Left renal cortex interstitium (tissue), 4 donors: ENCODE results near the gene CNTNAP5. TPM values are rescaled to one million over a fixed set of nuclear protein-coding genes. Genes with fewer than 3 reads are reported as not detected.
"Not testable (repeated sequence)": the region's sequence is repeated elsewhere in the genome, so short reads cannot be mapped to it uniquely, and the experiment has no call there.

ENCODE experiments used
- DNase-seq, 4 donors: peaks; one replicate each; pipeline ENCODE4 v3.0.0-alpha.2; 2013; ENCODE audit warnings: low read depth in 4 of 4, low spot score in 2 of 4, missing footprints in 1 of 4
- polyA plus RNA-seq, 4 donors: library from polyadenylated mRNA; unstranded; fragments of 120-200 nt; gene quantifications; one replicate each; pipeline ENCODE4 v1.2.1, GENCODE V29; 2013; ENCODE audit not compliant: insufficient read length in 4 of 4

CNTNAP5 gene
- polyA plus RNA-seq, 4 donors = 0.32 TPM; not detected in 3

DNA sequence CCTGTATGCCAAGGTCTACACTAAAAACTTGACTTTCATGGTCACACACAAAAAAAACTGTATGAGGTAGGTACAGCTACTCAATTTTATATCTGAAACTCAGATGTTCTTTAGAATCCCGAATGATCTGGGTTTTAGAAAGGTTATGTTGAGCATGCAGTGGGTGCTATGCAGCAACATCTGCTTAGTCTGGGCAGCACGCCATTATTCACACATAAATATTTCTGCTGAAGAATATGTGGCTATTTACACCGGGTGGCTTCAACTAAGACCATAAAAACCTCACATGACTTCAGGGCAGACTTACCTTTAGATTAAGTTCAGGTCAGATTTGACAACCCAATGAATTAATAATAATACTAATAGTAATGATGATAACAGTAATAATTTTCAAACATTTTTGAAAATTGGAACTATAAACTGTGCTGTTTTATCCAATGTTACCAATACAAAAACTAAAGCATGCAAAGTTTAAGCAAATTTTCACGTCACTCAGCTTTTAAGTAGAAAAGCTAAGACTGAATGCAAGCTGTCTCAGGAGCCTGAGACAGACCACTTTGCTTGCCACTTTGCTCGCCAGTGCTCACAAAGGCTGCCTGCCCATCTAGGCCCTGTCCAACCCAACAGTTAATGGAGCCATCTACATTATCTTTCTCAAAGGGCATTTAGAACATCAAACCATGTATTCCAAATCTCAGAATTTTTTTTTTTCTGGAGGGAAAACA, 292.0 kb downstream of the CNTNAP5 start:
- no peak for DNase-seq

GRCh38 chr2:124317628-124318027, 292.5 kb downstream of the CNTNAP5 start:
- no peak for DNase-seq

- DNase-seq = no peak
Measured at GRCh38 chr2:124318913-124319312, 293.8 kb downstream of the CNTNAP5 start.

- no peak for DNase-seq
Measured at GRCh38 chr2:124319577-124319976, 294.5 kb downstream of the CNTNAP5 start.

GRCh38 chr2:124320051-124320688, 295.1 kb downstream of the CNTNAP5 start:
- DNase-seq = no peak

GRCh38 chr2:124323321-124323720, 298.2 kb downstream of the CNTNAP5 start:
- no peak for DNase-seq

GRCh38 chr2:124325667-124326440, 300.8 kb downstream of the CNTNAP5 start:
- DNase-seq = no peak

DNA sequence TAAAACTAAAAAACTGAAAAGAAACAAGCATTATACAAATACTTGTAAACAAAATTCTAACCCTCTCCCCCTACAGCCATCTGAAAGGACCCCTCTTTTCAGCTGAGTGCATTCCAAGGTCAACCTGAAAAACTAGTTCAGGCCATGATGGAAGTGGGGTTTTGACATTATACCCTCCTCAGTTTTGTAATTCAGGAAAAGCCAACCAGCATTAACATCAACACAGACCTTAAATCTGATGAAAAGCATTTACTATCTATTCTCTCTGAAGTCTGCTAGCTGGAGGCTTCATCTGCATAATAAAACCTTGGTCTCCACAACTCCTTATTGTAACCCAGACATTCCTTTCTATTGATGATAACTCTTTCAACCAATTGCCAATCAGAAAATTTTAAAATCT, 302.2 kb downstream of the CNTNAP5 start:
- no peak for DNase-seq

DNA sequence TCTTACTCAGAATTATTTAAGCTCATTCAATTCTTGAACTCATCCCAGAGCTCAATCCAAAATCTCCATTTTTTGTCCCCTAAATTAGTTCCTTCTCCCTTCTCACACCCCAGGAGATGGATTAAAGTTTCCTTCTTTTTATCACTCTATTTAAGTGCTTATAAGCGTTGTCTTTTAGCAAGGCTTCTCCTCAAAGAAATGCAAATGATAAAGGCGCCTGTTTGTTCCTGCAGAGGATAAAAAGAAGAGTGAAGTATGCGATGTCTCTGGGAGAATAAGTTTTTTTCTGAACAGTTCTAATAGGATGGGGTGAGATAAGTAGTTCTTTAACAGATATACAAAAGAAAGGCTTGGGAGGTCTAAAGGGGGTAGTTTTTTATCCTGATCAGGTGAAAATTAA, 303.3 kb downstream of the CNTNAP5 start:
- no peak for DNase-seq

DNA sequence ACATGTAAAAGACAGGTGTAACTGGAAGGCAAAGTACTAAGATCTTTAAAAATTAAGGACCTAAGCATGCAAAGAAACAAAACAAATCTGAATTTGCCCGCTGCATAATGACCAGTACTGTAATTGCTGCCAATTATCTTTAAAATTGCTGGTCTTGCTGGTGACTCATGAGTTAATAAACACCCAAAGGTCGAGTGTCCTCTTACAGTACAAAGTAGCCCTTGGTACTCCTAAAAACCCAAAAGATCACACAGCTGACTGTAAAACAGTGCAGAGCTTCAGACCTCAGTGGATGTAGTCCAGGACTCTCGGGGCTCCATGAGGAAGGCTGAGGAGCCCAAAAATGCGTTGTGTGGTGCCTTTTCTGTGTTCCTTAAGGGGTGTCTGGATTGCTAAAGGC, 308.7 kb downstream of the CNTNAP5 start:
- no peak for DNase-seq

DNA sequence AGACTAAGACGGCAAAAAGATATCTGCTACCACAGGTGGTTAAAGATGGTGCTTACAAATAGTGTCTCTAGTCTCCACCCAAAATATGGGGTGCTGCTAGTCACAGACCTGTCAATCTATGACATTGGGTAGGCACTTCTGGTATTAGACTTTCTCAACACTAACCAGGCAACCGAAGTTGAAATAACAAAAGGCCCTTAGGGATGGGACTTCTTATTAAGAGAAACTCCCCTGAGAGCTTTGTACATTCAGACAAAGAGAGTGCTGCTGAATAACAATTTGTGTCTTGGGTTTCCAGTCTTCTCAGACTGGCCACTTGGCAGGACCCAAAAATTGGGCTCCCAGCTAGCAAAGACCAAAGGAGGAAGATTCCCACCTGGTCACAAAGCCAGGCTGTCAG, 310.0 kb downstream of the CNTNAP5 start:
- DNase-seq = no peak

DNA sequence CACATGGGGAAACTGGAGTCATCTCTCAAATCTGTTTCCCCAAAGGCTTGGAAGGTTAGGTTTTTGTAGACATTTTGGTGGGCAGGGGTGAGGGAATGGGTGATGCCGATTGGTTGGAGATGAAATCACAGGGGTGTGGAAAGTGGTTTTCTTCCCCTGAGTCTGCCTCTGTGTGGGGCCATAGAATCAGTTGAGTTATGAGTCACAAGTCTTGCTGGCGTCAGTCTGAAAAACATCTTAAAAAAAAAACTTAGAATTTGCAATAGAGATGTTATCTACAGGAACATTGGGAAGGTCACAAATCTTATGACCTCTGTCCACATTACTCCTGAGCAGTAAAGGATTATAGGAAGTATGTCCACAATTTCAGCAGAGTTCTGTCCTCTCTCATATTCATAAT, 314.6 kb downstream of the CNTNAP5 start:
- DNase-seq = no peak

DNA sequence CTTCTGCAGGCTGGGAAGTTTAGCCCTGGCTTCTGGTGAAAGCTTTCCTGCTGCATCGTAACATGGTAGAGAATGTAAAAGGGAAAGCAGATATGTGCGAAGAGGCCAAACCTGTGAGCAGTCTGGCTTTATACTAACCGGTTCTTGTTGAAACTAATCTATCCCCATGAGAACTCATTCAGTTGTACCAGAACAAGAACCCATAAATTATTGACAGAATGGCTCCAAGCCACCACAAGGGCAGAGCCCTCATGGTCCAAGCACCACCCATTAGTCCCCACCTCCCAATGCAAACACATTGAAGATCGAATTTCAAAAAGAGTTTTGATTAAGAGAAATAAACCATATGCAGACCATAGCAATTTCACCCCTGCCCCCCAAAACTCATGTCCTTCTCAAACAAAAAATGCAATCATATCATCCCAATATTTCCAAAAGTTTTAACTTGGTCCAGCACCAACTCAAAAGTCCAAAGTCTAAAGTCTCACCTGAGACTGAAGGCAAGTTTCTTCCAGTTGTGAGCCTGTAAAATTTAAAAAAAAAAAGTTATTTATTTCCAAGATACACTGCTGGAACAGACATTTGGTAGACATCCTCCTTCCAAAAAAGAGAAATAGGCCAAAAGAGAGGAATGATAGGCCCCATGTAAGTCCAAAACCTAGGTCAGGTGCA, 318.9 kb downstream of the CNTNAP5 start:
- DNase-seq = no peak

GRCh38 chr2:124347209-124347608, 322.1 kb downstream of the CNTNAP5 start:
- DNase-seq = no peak

DNA sequence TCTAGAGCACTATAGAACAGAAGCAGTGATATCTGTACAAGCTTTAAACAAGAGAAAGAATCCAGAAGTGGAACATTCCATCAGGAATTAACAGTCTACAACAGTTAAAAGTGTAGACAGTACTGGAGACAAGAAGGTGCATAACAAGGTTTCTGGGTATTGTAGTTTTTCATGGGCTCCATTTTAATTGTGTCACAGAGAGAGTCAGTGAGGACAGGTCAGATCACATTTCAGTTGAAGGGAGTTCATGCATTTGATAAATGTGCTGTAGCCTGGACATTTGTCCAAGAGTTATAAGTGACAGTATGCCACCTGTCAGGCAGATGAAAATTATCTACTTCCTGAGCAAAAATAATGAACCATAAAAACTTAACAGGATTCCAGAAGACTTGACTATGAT, 328.6 kb downstream of the CNTNAP5 start:
- DNase-seq = peak in 1 of 4 donors; percentile 23

DNA sequence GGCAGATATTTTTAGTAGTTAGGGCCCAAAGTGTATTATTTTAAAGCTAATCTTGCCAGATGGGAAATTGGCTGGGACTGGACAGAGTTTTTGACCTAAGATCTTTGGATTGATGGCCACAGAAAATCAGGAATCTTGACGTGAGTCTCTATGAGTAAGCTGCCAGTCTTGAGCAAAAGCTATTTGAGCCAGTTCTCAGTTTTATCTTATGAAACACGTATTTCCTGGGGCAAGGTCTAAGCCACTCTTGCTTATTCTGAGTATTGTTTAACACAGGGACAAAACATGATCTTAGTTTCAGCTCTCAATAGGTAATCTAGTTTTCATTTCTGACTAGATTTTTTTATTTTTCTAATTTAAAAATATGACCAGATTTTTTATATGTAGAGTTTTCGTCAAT, 329.4 kb downstream of the CNTNAP5 start:
- DNase-seq = no peak

DNA sequence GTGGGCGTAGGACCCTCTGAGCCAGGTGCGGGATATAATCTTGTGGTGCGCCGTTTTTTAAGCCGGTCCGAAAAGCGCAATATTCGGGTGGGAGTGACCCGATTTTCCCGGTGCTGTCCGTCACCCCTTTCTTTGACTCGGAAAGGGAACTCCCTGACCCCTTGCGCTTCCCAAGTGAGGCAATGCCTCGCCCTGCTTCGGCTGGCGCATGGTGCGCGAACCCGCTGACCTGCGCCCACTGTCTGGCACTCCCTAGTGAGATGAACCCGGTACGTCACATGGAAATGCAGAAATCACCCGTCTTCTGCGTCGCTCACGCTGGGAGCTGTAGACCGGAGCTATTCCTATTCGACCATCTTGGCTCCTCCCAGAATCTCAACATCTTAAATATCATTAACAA, 336.9 kb downstream of the CNTNAP5 start:
- DNase-seq = not testable (repeated sequence)

DNA sequence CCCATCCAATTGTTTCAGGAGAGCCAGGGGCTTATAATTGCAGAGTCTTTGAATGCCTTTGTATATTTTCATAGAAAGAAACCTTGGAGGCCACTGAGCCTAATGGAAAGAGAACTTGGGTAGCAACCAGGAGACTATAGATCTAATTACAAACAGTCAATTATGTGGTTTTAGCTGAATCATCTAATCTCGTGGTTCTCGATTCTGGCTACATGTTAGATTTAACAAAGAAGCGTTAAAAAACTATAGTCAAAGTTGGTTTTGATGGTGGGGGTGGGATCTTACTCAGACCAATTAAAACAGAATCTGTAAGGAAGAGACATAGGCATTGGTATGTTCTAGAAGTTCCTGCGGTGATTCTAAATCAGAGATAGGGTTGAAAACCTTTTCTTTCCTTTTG, 344.1 kb downstream of the CNTNAP5 start:
- no peak for DNase-seq

- DNase-seq = no peak
Measured at GRCh38 chr2:124380221-124380749, 355.2 kb downstream of the CNTNAP5 start.

DNA sequence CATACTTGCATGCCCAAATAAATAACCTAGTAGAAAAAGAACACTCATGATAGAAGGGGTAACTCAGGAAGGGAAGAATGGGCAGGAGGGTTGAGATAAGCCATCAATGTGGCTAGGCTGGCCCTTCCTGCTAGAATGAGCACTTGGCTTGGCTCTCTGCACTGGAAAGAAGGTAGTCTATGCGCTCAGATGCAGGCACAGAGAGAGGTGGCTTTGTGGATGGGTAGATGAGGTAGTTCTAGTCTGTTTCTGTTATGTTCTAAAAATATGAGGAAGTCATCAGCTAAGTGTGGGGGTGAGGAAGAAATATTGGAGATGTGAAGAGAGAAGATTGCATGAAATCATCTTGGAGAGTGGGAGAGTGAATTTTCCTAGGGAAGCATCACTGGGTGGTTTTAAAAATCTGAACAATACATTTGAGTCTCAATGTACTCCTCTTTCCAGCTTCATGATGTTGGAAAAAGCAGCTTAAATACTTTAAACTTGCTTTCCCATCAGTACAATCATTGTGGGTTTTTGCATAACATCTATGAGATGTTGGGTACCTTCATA, 357.1 kb downstream of the CNTNAP5 start:
- DNase-seq = no peak

DNA sequence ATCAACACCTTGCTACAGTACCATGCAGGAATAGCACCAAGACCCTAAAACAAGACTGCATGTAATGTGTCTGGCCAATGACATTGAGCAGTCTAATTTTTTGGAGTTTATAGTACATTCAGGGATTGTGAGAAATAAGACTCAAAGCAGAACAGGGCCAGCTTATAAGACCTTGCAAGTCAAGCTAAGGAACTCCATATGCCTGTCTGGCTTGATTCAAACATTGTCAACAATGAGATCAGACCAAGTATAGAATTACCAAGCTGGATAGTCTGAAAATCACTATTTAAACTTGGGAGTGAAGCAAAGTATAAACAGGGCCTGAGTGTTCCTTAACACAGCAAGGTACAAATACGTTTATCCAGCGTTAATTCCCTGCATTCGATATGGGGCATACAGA, 370.9 kb downstream of the CNTNAP5 start:
- peak in 1 of 4 donors; percentile 0 for DNase-seq
